ENCODE measurements around the gene RDH11. TPM values are rescaled to one million over a fixed set of nuclear protein-coding genes. Genes with fewer than 3 reads are reported as not detected.
A peak's percentile ranks its signal among the peaks of the same experiment; 100 is the strongest.

RDH11 gene
- 100 to 1,000 TPM in 3 of 4 donors, 10 to 100 TPM in 1; 72.2 to 158 (median 112) TPM for total RNA-seq

DNA sequence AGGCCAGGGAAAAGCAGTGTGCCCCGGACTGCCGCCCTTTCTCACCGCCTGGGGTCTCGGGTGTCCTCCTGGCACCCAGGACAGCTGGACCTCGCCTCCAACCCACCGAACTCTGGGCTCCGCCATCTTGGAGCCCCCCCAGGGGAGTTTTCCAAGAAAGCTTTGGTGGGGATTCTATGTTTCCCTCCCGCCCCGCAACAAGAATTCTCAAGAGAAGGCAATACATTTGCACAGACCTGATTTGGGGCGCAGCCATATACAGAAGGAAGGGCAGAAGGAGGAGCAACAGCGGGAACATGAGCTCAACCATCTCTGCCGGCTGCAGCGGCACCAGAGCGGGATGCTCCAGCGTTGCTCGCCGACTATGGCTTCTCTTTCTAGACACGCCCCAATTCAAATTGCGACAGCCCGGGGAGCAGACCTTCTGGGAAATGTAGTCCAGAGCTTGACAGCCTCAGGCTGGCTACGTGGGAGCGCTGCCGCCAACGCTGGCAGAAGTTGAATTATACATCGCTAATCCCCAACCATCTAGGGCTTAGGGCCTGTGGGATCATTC lies at the start of gene RDH11:
TSS of gene RDH11 (minus strand) at position 371 of the 556 bp plus-strand sequence. CDS start at position 310, 61 bp downstream.
- WGBS, 2 donors, result 0% methylated on average over 19 to 25 of the region's 25 CpGs
- peaks cover 5 to 7% of the 10 kb centered on the region in 2 donors for H3K4me1 ChIP-seq
- no peaks in the 10 kb centered on the region for H3K27me3 ChIP-seq
- DNase-seq, result peak; percentile 86 to 87
- peak within 1 kb of the TSS; percentile 63 to 93 (median 87) for H3K4me3 ChIP-seq (replicated peaks in 1 of 3)
- peak; percentile 39 to 87 for TF ChIP-seq POLR2A (IDR thresholded peaks at IDR 0.05)
- TF ChIP-seq CTCF (IDR thresholded peaks at IDR 0.05), result no peak
- no peaks in the 10 kb centered on the region for H3K9me3 ChIP-seq
- H3K27ac ChIP-seq, result peak within 1 kb of the TSS; percentile 51 to 92 (median 76)
- intact Hi-C loops (cut with DNase I), result no loop called here
- peaks cover 0 to 6% of the 10 kb centered on the region in 2 donors for H3K36me3 ChIP-seq

- H3K27ac ChIP-seq, result no peak overlapping the region
- H3K4me3 ChIP-seq (replicated peaks in 1 of 3), result no peak overlapping the region
- no peaks in the 10 kb centered on the region for H3K27me3 ChIP-seq
- TF ChIP-seq POLR2A (IDR thresholded peaks at IDR 0.05) (no peak), CTCF (IDR thresholded peaks at IDR 0.05) (no peak)
- 71 to 81% methylated on average over 2 of the region's 2 CpGs for WGBS, 2 donors
- peaks cover 0 to 8% of the 10 kb centered on the region in 2 donors for H3K36me3 ChIP-seq
- no peaks in the 10 kb centered on the region for H3K4me1 ChIP-seq
- H3K9me3 ChIP-seq, result no peaks in the 10 kb centered on the region
- no peak for DNase-seq
- intact Hi-C loops (cut with DNase I), result no loop called here
Measured at GRCh38 chr14:67744046-67744445, 48.5 kb upstream of the RDH11 start.

DNA sequence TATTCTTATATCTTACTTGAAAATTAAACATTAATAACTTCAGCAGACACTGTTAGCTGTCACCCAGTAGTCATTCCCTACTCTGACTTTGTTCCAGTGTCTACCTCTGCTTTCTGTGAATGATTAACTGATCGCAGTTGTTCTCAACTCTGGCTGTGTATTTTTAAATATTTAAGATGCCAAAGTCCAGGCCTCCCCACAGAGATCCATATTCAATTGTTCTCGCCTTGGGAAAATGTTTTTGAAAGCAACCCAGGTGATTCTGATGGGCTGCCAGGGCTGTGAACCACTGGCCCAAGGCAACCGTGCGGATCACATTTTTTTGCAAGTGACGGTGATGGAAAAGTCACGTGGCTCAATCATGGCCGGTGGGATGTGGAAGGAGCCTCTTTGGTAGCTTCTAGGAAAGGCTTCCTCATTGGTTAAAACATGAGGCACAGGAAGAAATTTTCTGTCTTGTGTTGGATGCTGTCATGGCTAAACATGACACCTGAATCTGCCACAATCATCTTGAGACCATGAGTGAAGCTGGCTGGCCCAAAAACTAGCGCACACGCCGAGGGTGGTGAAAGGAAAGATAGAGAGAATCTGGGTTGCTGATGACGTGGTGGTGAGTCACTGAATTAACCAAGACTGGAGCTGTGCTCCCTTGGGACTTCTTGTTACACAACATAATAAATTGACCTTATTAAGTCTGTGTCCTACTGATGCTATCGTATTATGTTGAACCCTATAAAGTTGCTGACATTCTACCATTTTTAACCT lies 43.4 kb upstream of the RDH11 start:
- WGBS, 2 donors, result 79 to 81% methylated on average over 12 of the region's 12 CpGs
- Histone ChIP-seq H3K27ac (no peak overlapping the region), H3K4me3 (replicated peaks in 1 of 3) (no peak overlapping the region), H3K9me3 (no peaks in the 10 kb centered on the region), H3K4me1 (peaks cover 3 to 7% of the 10 kb centered on the region in 2 donors), H3K36me3 (no peaks in the 10 kb centered on the region), H3K27me3 (no peaks in the 10 kb centered on the region)
- peak; percentile 13 to 17 for DNase-seq
- TF ChIP-seq POLR2A (IDR thresholded peaks at IDR 0.05) (no peak), CTCF (IDR thresholded peaks at IDR 0.05) (no peak)
- intact Hi-C loops (cut with DNase I), result no loop called here

DNA sequence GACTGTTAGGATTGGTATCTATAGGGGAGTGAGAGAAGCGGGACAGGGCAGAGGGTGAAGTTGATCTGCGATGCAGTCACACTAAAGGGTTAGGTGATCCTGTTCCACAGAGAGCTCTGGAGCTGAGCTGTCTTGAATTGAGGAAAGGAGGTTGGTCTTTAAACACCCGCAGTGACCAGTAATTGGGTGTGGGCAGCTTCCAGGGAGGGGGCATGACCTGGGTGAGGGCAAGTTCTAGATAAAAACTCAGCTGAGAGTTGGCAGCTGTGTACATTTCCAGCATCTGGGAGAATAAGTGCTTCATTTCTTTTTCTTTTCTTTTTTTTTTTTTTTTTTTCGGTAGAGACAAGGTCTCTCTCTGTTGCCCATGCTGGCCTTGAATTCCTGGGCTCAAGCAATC lies 41.2 kb upstream of the RDH11 start:
- DNase-seq, result no peak
- Histone ChIP-seq H3K4me3 (replicated peaks in 1 of 3) (no peak overlapping the region), H3K9me3 (no peaks in the 10 kb centered on the region), H3K27me3 (no peaks in the 10 kb centered on the region), H3K4me1 (peaks cover 11 to 18% of the 10 kb centered on the region in 2 donors), H3K27ac (no peak overlapping the region), H3K36me3 (no peaks in the 10 kb centered on the region)
- TF ChIP-seq CTCF (IDR thresholded peaks at IDR 0.05) (no peak), POLR2A (IDR thresholded peaks at IDR 0.05) (no peak)
- WGBS, 2 donors, result 89 to 98% methylated on average over 4 of the region's 4 CpGs
- intact Hi-C loops (cut with DNase I), result no loop called here

Data from thyroid gland (tissue), 4 donors.